ENCODE results near the gene C3AR1. TPM values are rescaled to one million over a fixed set of nuclear protein-coding genes. Genes with fewer than 3 reads are reported as not detected.
"Not testable (repeated sequence)": the region's sequence is repeated elsewhere in the genome, so short reads cannot be mapped to it uniquely, and the experiment has no call there.

C3AR1 gene
- total RNA-seq, 4 donors from 2014 or later: 4.9 to 18.7 (median 9.0) TPM

DNA sequence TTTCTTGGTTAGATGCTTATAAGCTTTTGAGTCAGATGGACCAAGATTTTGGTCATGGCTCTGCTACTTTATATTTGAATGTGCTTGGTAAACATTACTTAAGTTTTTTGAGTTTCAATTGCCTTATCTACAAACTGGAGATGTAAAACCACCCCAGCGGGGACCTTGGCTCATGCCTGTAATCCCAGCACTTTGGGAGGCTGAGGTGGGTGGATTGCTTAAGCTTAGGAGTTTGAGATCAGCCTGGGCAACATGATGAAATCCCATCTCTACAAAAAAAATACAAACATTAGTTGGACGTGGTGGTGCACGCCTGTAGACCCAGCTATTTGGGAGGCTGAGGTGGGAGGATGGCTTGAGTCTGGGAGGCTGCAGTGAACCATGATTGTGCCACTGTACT lies 27.1 kb upstream of the C3AR1 start:
- Histone ChIP-seq H3K9me3 (no peaks in the 10 kb centered on the region), H3K4me3 (no peak overlapping the region), H3K4me1 (peaks cover 0 to 5% (median 4%) of the 10 kb centered on the region in 4 donors), H3K27ac (replicated peaks in 1 of 4) (no peak overlapping the region), H3K27me3 (no peaks in the 10 kb centered on the region), H3K36me3 (peaks cover 76 to 95% (median 86%) of the 10 kb centered on the region in 4 donors)
- 98% methylated on average over 3 of the region's 3 CpGs for WGBS
- DNase-seq (ENCODE audit: extremely low spot score): no peak
- no peak for TF ChIP-seq EP300 (IDR thresholded peaks at IDR 0.05)
- no peak for TF ChIP-seq POLR2A (IDR thresholded peaks at IDR 0.05; ENCODE audit: low read depth)
- TF ChIP-seq, protein P1, sequence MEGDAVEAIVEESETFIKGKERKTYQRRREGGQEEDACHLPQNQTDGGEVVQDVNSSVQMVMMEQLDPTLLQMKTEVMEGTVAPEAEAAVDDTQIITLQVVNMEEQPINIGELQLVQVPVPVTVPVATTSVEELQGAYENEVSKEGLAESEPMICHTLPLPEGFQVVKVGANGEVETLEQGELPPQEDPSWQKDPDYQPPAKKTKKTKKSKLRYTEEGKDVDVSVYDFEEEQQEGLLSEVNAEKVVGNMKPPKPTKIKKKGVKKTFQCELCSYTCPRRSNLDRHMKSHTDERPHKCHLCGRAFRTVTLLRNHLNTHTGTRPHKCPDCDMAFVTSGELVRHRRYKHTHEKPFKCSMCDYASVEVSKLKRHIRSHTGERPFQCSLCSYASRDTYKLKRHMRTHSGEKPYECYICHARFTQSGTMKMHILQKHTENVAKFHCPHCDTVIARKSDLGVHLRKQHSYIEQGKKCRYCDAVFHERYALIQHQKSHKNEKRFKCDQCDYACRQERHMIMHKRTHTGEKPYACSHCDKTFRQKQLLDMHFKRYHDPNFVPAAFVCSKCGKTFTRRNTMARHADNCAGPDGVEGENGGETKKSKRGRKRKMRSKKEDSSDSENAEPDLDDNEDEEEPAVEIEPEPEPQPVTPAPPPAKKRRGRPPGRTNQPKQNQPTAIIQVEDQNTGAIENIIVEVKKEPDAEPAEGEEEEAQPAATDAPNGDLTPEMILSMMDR (IDR thresholded peaks at IDR 0.05): no peak
- no peak for TF ChIP-seq POLR2AphosphoS5 (IDR thresholded peaks at IDR 0.05)
- intact Hi-C loops (cut with DNase I): no loop called here

DNA sequence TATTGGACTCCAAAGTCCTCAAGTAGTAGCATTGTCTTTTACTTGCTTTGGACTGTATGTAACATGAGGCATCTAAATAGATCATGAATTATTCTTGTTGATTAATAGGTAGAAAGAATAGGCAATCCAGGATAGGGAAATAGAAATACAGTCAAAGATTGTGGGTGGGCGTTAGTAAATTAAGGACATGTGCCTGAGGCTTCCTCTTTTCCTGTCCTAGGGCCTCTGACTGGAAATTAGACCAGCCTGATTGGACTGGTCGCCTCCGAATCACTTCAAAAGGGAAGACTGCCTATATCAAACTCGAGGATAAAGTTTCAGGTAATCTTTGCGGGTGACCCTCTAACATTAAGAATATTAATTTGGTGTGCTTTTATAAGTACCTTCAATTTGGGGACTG lies 23.6 kb upstream of the C3AR1 start:
- 92% methylated on average over 5 of the region's 5 CpGs for WGBS
- intact Hi-C loops (cut with DNase I): loop anchor here (10.0 kb wide), 1 partner anchor 155 kb away; the partner anchor contains the start of gene SLC2A3
- H3K36me3 ChIP-seq: peaks cover 52 to 65% (median 58%) of the 10 kb centered on the region in 4 donors

DNA sequence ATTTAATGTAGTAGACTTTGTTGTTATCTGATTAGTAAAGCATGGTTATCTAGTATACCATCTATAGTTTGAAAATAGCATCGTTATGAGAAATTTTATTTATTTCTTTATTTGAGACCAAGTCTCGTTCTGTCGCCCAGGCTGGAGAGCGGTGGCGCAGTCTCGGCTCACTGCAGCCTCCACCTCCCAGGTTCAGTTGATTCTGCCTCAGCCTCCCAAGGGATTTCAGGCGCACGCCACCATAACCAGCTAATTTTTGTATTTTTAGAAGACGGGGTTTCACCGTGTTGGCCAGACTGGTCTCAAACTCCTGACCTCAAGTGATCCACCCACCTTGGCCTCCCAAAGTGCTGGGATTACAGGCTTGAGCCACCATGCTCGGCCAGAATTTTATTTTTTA lies 23.1 kb upstream of the C3AR1 start:
- peaks cover 48 to 61% (median 54%) of the 10 kb centered on the region in 4 donors for H3K36me3 ChIP-seq

More for the DNA sequence above, 23.6 kb upstream of the C3AR1 start:
- no peaks in the 10 kb centered on the region for H3K27me3 ChIP-seq
- H3K9me3 ChIP-seq: no peaks in the 10 kb centered on the region
- TF ChIP-seq, protein P1 (IDR thresholded peaks at IDR 0.05): no peak
- TF ChIP-seq POLR2A (IDR thresholded peaks at IDR 0.05; ENCODE audit: low read depth) (no peak), EP300 (IDR thresholded peaks at IDR 0.05) (no peak), POLR2AphosphoS5 (IDR thresholded peaks at IDR 0.05) (no peak)
- peaks cover 0 to 22% (median 17%) of the 10 kb centered on the region in 4 donors for H3K4me1 ChIP-seq
- no peak overlapping the region for H3K27ac ChIP-seq (replicated peaks in 1 of 4)
- H3K4me3 ChIP-seq: no peak overlapping the region
- DNase-seq (ENCODE audit: extremely low spot score): no peak

DNA sequence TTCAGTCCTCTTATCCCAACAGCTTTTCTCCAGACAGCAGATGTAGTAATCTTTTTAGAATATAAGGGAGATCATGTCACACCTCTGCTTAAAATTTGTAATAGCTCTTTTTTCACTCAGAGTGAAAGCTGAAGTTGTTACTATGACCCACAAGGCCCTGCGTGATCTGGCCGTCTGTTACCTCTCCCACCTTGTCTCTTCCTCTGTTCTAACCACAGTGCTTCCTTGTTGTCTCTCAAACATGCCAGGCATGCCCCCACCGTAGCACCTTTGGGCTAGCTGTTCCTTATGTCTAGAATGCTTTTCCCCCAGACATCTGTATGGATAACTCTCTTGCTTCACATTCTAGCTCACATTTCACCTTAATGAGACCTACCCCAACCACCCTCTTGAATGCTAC lies 22.4 kb upstream of the C3AR1 start:
- H3K9me3 ChIP-seq: no peaks in the 10 kb centered on the region
- no peaks in the 10 kb centered on the region for H3K27me3 ChIP-seq
- DNase-seq (ENCODE audit: extremely low spot score): no peak
- 69% methylated on average over 3 of the region's 3 CpGs for WGBS
- no peak for TF ChIP-seq POLR2A (IDR thresholded peaks at IDR 0.05; ENCODE audit: low read depth)
- TF ChIP-seq POLR2AphosphoS5 (IDR thresholded peaks at IDR 0.05): no peak
- TF ChIP-seq, protein P1 (IDR thresholded peaks at IDR 0.05): no peak
- no peak for TF ChIP-seq EP300 (IDR thresholded peaks at IDR 0.05)
- H3K36me3 ChIP-seq: peaks cover 41 to 54% (median 47%) of the 10 kb centered on the region in 4 donors
- H3K4me3 ChIP-seq: no peak overlapping the region
- H3K27ac ChIP-seq (replicated peaks in 1 of 4): no peak overlapping the region
- intact Hi-C loops (cut with DNase I): loop anchor here (10.0 kb wide), 1 partner anchor 154 kb away; the partner anchor contains the start of gene SLC2A3
- H3K4me1 ChIP-seq: peaks cover 7 to 33% (median 28%) of the 10 kb centered on the region in 4 donors

More for the DNA sequence above, 23.1 kb upstream of the C3AR1 start:
- H3K27me3 ChIP-seq; H3K4me3 ChIP-seq; H3K9me3 ChIP-seq; H3K27ac ChIP-seq (replicated peaks in 1 of 4); DNase-seq (ENCODE audit: extremely low spot score): not testable (repeated sequence)
- WGBS: 93% methylated on average over 11 of the region's 11 CpGs
- peaks cover 0 to 26% (median 21%) of the 10 kb centered on the region in 4 donors for H3K4me1 ChIP-seq
- intact Hi-C loops (cut with DNase I): loop anchor here (10.0 kb wide), 1 partner anchor 154 kb away; the partner anchor contains the start of gene SLC2A3

DNA sequence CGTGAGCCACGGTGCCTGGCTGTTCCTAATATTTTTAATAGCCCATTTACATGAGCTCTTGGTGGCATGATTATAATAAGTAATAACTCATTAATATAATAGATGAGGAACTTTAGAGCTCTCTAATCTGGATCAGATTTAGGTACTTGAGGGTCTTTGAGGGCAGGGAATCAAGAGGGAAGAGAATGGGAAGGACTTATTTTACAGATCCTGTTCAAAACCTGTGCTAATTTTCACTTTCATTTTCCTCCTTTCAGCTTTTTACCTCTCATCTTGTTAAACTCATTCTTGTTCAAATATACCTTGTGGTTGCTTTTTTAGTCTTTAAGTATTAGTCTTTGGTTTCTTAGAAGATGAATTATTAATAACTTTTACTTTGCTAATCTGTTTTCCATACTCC lies 21.5 kb upstream of the C3AR1 start:
- Histone ChIP-seq H3K36me3 (peaks cover 32 to 45% (median 38%) of the 10 kb centered on the region in 4 donors), H3K9me3 (no peaks in the 10 kb centered on the region), H3K4me3 (no peak overlapping the region), H3K27me3 (no peaks in the 10 kb centered on the region), H3K4me1 (peaks cover 14 to 42% (median 37%) of the 10 kb centered on the region in 4 donors), H3K27ac (replicated peaks in 1 of 4) (no peak overlapping the region)
- intact Hi-C loops (cut with DNase I): loop anchor here (10.0 kb wide), 1 partner anchor 153 kb away; the partner anchor contains the start of gene SLC2A3
- TF ChIP-seq EP300 (IDR thresholded peaks at IDR 0.05) (no peak), POLR2AphosphoS5 (IDR thresholded peaks at IDR 0.05) (no peak), POLR2A (IDR thresholded peaks at IDR 0.05; ENCODE audit: low read depth) (no peak)
- TF ChIP-seq, protein P1 (IDR thresholded peaks at IDR 0.05): no peak
- DNase-seq (ENCODE audit: extremely low spot score): no peak
- 93% methylated on average over 2 of the region's 2 CpGs for WGBS

DNA sequence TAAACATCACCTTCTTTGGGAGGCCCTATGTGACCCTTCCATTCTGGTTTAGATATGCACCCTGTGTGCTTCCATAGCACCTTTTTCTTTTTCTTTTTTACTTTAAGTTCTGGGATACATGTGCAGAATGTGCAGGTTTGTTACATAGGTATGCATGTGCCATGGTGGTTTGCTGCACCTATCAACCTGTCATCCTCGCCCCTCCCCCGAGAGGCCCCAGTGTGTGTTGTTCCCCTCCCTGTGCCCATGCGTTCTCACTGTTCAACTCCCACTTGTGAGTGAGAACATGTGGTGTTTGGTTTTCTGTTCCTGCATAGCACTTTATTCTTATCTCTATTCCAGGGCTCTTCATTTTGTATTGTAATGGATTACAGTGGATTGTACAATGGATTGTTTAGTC lies 18.2 kb upstream of the C3AR1 start:
- peaks cover 20 to 48% (median 48%) of the 10 kb centered on the region in 4 donors for H3K4me1 ChIP-seq

More for the DNA sequence above, 18.2 kb upstream of the C3AR1 start:
- WGBS: 70% methylated on average over 3 of the region's 3 CpGs
- peaks cover 0 to 13% (median 5%) of the 10 kb centered on the region in 4 donors for H3K36me3 ChIP-seq
- H3K4me3 ChIP-seq; H3K9me3 ChIP-seq; H3K27ac ChIP-seq (replicated peaks in 1 of 4); DNase-seq (ENCODE audit: extremely low spot score); H3K27me3 ChIP-seq: not testable (repeated sequence)
- intact Hi-C loops (cut with DNase I): loop anchor here (10.0 kb wide), 1 partner anchor 150 kb away; the partner anchor contains the start of gene SLC2A3
